SKM-1 treated with dmso at 0.1 percent for 144 hours (cell line): ENCODE data around the gene ZBP1.

ENCODE experiments used
- DNase-seq: peaks from one replicate; lab custom pipeline; 2025; ENCODE audit not compliant: unreplicated experiment; lab: John Stamatoyannopoulos, UW

The ZBP1 gene, protein sequence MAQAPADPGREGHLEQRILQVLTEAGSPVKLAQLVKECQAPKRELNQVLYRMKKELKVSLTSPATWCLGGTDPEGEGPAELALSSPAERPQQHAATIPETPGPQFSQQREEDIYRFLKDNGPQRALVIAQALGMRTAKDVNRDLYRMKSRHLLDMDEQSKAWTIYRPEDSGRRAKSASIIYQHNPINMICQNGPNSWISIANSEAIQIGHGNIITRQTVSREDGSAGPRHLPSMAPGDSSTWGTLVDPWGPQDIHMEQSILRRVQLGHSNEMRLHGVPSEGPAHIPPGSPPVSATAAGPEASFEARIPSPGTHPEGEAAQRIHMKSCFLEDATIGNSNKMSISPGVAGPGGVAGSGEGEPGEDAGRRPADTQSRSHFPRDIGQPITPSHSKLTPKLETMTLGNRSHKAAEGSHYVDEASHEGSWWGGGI

DNA sequence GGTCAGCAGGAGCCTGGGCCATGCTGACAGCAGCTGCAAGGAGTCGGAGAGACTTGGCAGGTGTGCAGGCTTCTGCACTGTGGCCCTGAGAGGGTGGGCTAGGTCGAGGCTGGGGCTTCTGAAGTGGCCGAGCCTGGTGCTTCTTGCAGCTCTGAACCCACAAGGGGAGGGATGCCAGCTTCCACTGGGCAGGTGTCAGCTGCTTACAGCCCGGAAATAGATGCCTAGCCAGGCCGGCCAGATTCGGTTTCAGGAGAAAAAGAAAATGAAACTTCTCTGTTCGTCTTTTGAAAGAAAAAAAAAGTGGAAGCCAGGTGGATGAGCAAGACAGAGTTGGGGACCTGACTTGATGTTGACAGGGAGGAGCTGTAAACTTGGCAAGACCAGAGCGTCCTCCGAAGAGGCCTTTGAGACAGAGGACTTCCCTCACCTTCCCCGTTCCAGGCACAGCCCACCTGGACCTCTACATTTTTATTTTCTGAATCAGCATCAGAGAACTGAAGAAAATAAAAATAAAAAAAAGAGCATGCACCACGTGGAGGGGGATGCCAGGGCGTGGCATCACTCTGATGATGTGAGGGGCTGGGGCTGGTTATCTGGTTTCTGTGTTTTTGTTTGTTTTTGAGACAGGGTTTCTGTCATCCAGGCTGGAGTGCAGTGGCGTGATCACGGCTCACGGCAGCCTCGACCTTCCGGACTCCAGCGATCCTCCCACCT, at the start of gene ZBP1:
Gene ZBP1 (minus strand): TSS at position 153 of the 717 bp plus-strand sequence. CDS start 131 bp downstream, at position 22.
- DNase-seq = no peak

DNA sequence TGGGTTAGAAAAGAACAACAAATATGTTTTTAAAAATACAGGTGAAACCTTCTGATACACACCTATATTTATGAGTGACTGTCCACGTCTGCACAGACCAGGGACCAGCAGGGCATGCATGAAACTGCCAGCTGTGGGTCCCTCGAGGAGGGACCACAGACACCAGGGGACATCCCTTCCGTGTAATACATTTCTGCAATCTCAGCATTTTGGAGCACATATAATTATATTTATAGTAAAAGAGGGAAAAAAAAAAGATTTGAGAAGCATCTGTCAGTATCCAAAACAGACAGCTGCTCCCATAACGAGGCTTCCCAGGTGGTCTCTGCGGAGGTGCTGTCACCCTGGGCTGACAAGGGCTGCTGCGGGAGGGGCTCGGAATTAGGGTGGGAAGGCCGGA, 49.4 kb upstream of the ZBP1 start:
- DNase-seq = no peak

DNA sequence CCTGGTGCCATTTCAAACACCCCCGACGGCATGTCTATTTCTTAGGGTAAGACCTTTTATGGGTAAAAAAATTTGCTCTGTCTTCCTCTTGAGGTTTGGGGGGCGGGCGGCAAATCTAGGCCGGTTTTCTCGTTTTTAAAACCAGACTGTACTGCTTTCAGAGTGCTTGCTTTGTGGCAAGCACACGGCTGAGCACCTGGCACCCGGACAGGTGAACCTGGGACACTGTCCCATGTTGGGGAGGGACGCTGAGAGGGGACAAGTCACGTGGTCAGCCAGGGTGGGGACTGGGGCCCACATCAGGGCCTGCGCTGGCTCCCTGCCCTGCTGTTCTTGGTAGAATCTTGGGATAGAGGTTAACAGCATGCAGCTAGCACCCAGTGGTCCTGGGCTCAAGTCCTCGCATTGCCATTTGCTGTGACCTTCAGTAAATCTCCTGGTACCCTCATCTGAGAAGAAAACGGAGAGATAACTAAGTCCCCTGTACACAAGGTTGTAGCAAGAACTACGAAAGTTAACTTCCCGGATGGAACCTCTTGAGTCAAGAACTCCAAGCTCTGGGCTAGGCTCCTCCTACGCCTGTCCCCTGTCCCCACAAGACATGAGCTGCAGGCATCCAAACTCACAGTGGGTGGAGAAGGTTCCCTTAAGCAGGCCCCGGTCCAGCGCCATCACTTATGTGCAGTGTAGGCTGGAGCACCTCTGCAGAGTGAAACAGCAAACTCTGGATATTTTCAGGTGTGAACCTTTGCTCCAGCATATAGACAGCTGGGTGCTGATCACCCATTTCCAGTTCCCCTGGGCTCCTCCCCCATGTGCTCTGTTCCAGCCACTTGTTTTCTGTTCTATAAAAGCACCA, 47.9 kb upstream of the ZBP1 start:
- DNase-seq = no peak

DNA sequence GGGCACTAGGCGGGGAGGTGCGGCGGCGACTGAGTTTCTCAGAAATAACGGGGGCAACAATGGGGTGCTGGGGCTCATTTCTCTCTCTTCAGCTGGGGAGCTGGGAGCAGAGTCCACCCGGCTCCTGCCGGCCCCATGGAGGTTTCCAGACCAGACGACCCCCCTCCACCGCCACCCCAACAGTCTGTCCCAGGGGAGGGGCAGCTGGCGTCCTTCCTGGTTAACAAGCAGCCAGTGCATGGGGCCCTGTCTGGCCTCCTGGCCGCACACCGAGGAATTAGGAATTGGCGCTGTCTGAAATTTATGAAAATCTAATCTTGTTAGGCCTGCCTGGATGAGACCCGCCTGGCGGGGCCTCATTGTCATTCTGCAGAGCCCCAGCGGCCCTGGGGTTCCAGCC, 47.2 kb upstream of the ZBP1 start:
- no peak for DNase-seq

DNA sequence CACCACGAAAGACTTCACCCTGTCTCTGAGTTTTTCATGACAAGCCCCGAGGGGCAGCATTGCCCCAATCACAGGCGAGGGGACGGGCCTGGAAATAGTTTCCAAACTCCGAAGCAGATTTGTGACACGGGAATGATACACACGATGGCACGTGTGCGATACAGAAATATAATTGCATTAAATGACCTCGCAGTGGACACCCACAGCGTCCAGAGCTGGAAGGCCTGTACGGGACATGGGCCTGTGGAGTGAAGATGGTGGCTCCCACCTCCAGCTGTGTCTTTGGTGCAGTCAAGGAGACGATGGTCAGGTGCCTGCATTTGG, 46.6 kb upstream of the ZBP1 start:
- DNase-seq = no peak

DNA sequence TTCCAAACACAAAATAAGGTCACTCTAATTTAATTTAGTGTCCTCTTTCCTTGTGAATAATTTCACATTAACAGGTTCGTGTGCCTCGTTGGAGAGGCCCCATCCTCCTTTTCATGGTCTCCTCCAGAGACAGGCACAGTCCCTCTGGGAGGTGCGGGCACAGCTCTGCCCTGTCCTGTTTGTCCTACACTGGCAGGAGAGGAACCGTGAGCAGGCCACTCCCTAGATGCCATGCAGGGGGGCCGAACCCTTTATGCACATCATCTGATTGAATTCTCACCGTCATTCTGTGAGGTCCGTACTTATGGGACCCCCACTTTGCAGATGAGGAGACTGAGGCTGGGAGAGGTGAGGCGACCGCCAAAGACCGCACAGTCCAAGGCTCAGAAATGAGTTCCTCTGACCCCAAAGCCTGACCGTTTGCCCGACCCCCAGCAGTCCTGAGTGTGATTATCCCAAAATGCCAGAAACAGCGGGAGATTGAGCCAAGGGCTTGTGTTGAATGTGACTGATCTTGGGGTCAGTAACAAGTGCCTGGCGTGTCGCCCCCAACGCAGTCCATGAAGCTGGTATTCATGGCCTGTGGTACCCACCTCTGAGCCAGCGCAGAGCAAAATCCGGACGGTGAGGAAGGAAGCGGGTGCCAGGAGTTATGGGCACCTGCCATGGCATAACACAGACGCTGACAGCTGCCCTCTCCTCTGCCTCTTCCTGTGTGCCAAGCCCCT, 46.0 kb upstream of the ZBP1 start:
- no peak for DNase-seq

DNA sequence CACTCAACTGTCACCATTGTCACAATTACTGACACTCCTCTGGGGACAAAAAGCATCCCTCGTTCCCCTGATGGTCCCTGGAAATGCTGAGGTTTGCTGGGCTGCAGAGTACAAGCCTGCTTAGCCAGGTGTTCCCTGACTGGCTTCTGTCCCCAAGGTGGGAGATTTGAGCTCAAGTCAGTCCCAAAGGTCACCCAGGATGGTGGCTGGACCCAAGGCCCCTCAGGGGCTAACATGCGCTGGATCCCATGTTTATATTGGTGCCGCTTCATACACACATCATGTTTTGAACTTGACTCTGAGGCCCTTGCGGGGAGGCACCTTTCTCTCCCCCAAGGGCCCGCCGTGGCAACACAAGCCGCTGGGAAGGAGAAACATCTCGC, 45.4 kb upstream of the ZBP1 start:
- DNase-seq = no peak

DNA sequence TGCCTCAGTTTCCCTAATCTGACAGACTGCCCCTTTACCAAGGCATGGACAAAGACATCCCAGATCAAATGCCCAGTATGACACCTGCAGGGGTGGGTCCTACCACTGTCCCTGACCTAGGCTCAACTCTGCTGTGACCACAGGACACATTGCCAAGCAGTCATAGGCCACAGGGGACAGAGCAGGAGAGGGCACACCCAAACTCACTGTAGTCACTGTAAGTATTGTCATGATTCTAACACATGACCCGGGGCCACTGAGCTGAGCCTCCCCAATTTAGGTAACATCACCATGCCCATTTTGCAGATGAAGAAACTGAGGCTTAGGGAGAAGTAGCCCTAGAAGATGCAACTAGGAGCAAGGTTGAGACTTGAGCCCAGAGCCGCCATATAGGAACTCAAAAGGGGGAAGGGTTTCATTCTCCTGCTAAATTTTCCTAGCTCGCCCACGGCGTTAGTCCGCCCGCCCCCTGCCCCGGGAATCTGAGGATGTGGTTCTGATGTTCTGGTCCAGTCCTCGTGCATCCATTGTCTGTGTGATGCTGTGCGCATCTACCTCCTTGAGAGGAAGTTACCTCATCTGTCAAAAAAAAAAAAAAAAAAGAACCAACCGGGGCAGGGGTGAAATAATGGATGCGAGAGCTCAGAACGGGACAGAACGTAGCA, 44.8 kb upstream of the ZBP1 start:
- DNase-seq = no peak

DNA sequence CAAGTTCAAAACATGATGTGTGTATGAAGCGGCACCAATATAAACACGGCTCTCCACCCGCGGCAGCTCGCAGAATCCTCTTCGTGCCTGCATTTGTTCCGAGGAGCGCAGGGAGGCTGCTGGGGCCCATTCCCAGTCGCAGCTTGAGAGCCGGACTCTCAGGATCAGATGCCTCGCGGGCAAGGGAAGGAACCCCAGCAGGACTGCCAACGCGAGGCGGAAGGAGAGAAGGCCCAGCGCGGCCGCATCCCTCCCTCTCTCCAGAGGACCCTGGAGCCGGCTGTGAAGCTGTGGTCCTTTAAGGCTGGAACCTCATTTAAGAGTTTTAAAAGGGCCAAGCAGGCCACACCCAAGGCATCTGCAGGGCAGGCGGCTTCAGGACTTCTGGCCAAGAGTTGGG, 44.2 kb upstream of the ZBP1 start:
- DNase-seq = no peak

DNA sequence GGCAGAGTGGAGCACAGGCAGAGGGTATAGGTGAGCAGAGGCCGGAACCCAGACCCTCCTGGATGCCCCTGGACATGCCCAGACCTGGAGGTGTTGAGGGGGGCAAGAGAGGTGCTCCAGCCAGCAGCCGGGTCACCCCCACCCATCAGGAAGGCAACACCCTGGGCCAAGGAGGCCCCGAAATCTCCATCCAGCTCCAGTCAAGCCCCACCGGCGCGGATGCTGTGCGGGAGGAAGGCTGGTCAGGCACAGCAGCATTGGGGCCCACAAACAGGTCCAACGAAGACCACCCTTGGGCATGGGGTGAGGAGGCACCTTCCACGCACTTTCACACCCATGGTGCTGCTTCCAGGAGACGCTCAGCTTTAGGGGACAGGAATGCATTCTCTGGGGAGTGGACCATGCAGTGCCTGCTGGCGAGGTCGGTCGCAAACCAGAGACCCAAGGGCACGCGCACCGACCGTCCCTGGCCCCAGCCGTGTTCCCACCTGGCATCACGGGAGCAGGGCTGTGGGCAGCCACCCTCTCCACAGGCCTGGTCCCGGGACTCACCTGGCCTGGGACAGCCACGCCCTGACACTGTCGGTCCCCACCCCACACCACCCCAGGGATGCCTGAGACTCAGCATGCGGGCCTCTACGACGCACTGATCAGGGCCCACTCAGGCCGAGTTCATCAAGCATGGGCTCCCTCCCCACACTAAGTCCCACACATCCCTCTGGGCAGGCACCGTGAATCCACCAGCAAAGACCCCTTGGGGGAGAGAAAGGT, 43.6 kb upstream of the ZBP1 start:
- no peak for DNase-seq

DNA sequence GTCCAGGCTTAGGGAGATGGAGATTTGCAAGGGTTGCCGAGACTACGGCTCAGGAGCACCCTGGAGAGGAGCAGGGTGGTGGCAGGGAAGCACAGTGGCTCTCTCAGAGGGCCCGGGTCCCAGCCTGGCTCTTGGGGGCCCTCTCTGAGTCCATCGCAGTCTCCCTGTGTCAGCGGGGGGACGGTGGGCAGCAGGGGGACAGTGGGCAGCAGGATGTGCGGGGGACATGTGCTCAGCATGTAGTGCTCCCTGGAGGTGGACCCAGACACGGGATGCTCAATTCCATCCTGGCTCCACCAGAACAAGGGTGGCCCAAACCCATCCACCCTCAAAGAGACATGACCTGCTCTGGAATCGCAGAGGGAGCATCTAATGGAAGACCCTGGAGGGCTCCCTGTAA, 43.0 kb upstream of the ZBP1 start:
- DNase-seq = no peak

DNA sequence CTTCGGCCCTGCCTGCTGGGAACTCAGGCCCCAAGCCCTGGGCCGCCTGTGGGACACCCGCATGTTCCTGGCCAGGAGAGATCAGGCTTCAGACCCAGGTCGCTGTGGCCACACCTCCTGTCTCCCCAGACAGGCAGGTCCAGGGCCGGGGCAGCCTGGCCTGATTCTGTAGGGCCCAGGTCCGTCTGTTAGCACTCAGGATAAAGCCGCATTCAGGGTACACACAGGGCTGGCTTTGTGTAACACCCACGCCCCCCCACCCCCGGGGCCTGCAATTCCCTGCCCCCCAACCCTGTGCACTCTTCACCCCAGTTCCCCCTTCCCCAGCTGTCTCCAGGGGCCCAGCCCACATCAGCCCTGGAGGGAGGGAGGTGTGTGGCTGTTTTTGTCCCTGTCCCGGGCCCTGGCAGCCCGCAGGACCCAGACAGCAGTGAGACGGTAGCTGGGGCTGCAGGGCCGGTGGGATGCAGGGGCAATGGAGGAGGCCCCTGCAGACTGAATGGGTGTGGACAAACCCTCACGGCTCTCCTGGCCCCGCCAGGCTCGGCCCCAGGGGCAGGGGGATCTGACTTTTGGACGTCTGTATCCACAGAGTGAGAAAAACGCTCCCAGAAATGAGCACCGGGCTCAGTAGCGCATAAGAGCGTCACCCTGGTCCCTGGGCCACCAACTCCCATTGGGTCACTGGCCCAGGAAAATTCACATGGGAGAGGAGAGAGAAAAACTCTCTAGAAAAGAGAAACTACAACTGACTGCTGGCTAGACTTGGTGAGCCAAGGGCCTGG, 42.4 kb upstream of the ZBP1 start:
- no peak for DNase-seq

DNA sequence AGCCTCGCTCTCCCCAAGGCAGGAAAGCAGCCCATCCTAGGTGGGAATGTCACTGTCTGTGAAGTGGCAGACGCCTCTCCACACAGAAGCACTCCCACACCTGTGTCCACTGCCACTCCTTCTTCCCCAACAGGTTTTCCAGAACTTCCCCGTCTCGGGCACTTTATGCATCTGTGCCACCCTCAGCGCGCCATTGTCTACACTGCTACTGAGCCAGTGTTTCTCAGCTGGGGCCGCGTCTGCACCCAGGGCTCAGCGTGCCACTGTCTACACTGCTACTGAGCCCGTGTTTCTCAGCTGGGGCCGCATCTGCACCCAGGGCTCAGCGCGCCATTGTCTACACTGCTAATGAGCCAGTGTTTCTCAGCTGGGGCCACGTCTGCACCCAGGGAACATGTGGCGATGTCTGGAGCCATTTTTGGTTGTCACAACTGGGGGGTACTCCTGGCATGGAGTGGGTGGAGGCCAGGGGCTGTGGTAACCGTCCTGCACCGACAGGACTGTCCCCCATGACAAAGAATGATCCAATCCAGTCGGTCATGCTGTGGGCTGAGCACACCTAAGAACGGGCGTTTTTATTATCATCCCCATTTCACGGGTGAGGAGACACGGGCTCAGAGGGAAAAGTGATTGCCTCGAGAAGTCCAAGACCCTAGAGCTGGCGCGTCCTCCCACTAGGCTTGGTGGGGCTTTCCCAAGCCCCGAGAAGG, 41.7 kb upstream of the ZBP1 start:
- DNase-seq = no peak

DNA sequence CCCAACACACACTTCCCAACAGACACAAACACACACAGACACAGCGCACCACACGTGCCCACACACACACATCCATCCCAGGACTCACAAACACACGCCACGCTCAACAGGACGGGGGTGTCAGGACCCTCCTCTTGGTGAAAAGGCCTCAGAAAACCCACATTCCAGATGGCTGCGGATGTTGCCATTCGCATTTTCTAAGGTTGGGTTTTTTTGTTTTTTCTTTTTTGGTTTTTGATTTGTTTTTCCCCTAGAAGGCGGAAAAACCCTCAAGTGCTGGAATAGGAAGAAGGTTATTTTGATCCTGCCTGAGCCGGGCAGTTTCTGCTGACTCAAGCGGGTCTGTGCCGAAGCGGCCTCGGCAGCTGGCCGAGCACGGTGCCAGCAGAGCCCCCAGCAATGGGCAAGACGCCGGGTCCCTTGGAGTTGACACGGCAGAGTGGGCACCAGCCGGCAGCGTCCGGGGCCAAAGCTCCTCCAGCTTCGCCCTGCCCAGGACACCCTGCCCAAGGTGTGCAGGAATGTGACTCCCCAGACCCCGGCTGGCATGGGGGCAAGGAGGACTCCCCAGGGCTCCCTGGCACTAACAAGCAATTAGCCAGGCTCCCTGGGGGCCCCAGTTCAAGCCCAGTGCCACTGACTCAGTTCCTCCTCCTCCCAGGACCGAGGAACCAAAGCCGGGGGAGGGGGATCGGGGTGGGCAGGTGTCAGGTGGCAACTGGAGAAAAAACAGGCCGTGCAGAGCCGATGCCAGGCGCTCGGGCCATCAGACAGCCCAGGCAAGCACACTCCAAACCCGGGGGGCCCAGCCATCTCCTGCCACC, 40.9 kb upstream of the ZBP1 start:
- no peak for DNase-seq

DNA sequence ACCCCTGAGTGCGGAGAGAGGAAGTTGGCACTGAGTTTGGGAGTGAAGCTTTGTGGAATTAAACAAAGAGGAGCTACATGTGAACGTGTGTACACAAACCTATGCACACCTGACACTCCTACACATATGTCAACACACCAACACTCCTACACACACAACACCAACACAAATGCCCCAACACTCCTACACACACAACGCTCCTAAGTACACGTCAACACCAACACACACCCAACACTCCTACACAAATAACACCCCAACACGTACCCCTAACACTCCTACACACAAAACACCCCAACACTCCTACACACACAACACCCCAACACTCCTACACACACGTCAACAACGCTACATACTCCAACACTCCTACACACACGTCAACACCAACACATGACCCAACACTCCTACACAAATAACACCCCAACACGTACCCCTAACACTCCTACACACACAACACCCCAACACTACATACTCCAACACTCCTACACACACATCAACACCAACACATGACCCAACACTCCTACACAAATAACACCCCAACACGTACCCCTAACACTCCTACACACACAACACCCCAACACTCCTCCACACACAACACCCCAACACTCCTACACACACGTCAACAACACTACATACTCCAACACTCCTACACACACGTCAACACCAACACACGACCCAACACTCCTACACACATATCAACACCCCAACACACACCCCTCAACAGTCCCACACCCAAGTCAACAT, 40.1 kb upstream of the ZBP1 start:
- no peak for DNase-seq

DNA sequence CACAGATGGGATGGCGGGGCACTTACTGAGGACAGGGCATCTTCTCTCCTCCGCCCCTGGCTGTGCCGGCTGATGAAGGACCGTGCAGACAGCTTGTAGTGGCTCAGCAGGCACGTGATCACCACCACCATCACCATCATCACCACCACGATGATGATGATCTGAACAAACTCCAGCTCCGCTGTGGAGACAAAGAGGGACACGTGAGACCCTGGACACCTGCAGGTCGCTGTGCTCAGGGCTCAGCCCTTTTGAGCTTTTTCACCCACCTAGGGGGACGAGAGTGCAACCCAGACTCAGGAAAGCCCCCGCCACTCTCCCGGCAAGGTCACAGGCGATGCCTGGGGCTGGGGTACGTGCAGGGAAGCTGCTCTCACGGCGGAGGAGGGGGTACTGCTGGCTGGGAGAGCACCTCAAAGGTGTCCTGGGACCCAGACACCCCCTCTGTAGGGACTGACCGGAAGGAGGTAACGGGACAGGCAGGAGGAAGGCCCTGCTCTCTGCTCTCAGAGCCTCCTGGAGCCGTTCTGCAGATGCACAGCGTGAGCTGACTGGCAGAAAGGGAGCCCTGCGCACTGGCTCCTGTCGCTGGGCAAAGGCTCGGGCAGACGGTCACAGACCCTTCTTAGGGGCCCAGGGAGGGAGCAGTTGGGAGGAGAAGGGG, 39.4 kb upstream of the ZBP1 start:
- no peak for DNase-seq
